WTC11 (cell line): ENCODE data around the gene FADD. TPM values are rescaled to one million over a fixed set of nuclear protein-coding genes. Genes with fewer than 3 reads are reported as not detected.

Source experiments
- ATAC-seq: fragments of 200-7000 bp; cut with Tn5 transposase; 2 replicates; pipeline ENCODE4 v1.10.0; 2021; ENCODE audit warnings: mild to moderate bottlenecking, moderate library complexity
- CTCF ChIA-PET: fragments of 300-600 bp; sonication (Branson Sonifier 250); formaldehyde crosslinking; loops from one replicate; lab custom pipeline; 2021; ENCODE audit warnings: antibody characterized with exemption; lab: Charles Lee
- POLR2A ChIA-PET: fragments of 350-600 bp; sonication (Branson Sonifier 250); formaldehyde crosslinking; loops from one replicate; lab custom pipeline; 2021; ENCODE audit warnings: antibody characterized with exemption; lab: Charles Lee
- DNase-seq: peaks from one replicate; pipeline ENCODE4 v3.0.0; 2021; ENCODE audit warnings: low spot score
- H3K27ac Mint-ChIP-seq: 2 replicates; pipeline ENCODE4 v1.8.0; 2021; ENCODE audit warnings: mixed read lengths
- H3K27me3 Mint-ChIP-seq: 2 replicates; pipeline ENCODE4 v1.8.0; 2021; ENCODE audit warnings: low read depth, mild to moderate bottlenecking, moderate library complexity, mixed read lengths
- H3K36me3 Mint-ChIP-seq: 2 replicates; pipeline ENCODE4 v1.8.0; 2021; ENCODE audit warnings: mixed read lengths
- H3K4me1 Mint-ChIP-seq: 2 replicates; pipeline ENCODE4 v1.8.0; 2022; ENCODE audit warnings: mixed read lengths
- H3K4me3 Mint-ChIP-seq: 2 replicates; pipeline ENCODE4 v1.8.0; 2021; ENCODE audit warnings: mild to moderate bottlenecking, moderate library complexity, mixed read lengths
- H3K9me3 Mint-ChIP-seq: 2 replicates; pipeline ENCODE4 v1.8.0; 2021; ENCODE audit warnings: mixed read lengths
- JUN ChIP-seq: sonication (generic); formaldehyde crosslinking; IDR thresholded peaks from 2 replicates; pipeline ENCODE4 v1.8.0; 2023; ENCODE audit warnings: mild to moderate bottlenecking, missing genetic modification reagents
- NR3C1 ChIP-seq: sonication (generic); formaldehyde crosslinking; conservative IDR thresholded peaks from 2 replicates; pipeline ENCODE4 v1.8.1; 2023; ENCODE audit warnings: low read depth, mild to moderate bottlenecking, missing genetic modification reagents
- OVOL2 ChIP-seq: fragments of 250-450 bp; sonication (Bioruptor Pico); IDR thresholded peaks from 2 replicates; pipeline ENCODE4 v1.9.0; 2021; ENCODE audit warnings: mild to moderate bottlenecking, borderline replicate concordance
- SP1 ChIP-seq: sonication (generic); formaldehyde crosslinking; conservative IDR thresholded peaks from 2 replicates; pipeline ENCODE4 v1.8.1; 2022; ENCODE audit warnings: missing genetic modification reagents
- TCF7 ChIP-seq: sonication (generic); formaldehyde crosslinking; IDR thresholded peaks from 2 replicates; pipeline ENCODE4 v1.8.0; 2022; ENCODE audit warnings: mild to moderate bottlenecking, low read depth, missing genetic modification reagents, moderate library complexity
- TEAD1 ChIP-seq: sonication (generic); formaldehyde crosslinking; IDR thresholded peaks from 2 replicates; pipeline ENCODE4 v1.8.0; 2022; ENCODE audit warnings: mild to moderate bottlenecking, missing genetic modification reagents
- TEAD4 ChIP-seq: sonication (generic); formaldehyde crosslinking; IDR thresholded peaks from 2 replicates; pipeline ENCODE4 v1.8.0; 2022; ENCODE audit warnings: mild to moderate bottlenecking, missing genetic modification reagents
- total RNA-seq: library from RNA; stranded (reverse); gene quantifications from 3 replicates; pipeline ENCODE4 v1.2.3, GENCODE V29; 2021
- TF ChIP-seq, protein P1 (sequence below): sonication (generic); formaldehyde crosslinking; IDR thresholded peaks from 2 replicates; pipeline ENCODE4 v1.8.0; 2022; ENCODE audit warnings: missing genetic modification reagents
- TF ChIP-seq, protein P2 (sequence below): fragments of 250-450 bp; sonication (Bioruptor Pico); IDR thresholded peaks from 2 replicates; pipeline ENCODE4 v1.9.0; 2021; ENCODE audit warnings: mild to moderate bottlenecking
- TF ChIP-seq, protein P3 (sequence below): sonication (generic); formaldehyde crosslinking; IDR thresholded peaks from 2 replicates; pipeline ENCODE4 v1.8.0; 2022; ENCODE audit warnings: mild to moderate bottlenecking, missing genetic modification reagents
- TF ChIP-seq, protein P4 (sequence below): sonication (generic); formaldehyde crosslinking; IDR thresholded peaks from 2 replicates; pipeline ENCODE4 v1.8.1; 2023; ENCODE audit warnings: mild to moderate bottlenecking, missing genetic modification reagents
- TF ChIP-seq, protein P5 (sequence below): sonication (generic); formaldehyde crosslinking; IDR thresholded peaks from 2 replicates; pipeline ENCODE4 v1.8.1; 2022; ENCODE audit warnings: mild to moderate bottlenecking, missing genetic modification reagents, moderate library complexity, borderline replicate concordance

The FADD gene
- total RNA-seq, 1 experiment from 2014 or later = 49.0 TPM

DNA sequence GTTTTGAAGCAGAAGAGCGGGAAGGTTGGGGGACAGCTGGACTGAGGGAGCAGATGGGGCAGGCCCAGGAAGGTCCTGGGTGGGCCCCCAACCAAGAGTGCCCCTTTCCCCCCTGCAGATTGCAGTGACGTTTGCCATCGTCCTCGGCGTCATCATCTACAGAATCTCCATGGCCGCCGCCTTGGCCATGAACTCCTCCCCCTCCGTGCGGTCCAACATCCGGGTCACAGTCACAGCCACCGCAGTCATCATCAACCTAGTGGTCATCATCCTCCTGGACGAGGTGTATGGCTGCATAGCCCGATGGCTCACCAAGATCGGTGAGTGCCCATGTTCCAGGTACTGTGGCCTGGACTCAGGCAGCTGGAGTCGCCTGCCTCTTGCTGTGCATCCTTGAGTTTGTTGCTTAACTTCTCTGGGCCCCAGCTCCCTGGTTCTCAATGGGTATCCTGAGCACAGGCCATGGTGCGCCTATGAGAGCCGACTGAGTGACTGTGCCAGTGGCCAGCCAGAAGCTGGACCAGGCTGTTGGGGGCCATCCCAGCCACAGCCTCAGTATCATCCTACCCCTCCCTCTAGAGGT, 42.0 kb upstream of the FADD start:
- ChIA-PET POLR2A (no interaction called here), CTCF (interaction anchor here (0.5 to 1.2 kb wide), 4 partner anchors 15 to 251 kb away, joined by 3 to 5 read pairs (median 3); no protein-coding TSS in a partner anchor)
- TF ChIP-seq, protein P1, sequence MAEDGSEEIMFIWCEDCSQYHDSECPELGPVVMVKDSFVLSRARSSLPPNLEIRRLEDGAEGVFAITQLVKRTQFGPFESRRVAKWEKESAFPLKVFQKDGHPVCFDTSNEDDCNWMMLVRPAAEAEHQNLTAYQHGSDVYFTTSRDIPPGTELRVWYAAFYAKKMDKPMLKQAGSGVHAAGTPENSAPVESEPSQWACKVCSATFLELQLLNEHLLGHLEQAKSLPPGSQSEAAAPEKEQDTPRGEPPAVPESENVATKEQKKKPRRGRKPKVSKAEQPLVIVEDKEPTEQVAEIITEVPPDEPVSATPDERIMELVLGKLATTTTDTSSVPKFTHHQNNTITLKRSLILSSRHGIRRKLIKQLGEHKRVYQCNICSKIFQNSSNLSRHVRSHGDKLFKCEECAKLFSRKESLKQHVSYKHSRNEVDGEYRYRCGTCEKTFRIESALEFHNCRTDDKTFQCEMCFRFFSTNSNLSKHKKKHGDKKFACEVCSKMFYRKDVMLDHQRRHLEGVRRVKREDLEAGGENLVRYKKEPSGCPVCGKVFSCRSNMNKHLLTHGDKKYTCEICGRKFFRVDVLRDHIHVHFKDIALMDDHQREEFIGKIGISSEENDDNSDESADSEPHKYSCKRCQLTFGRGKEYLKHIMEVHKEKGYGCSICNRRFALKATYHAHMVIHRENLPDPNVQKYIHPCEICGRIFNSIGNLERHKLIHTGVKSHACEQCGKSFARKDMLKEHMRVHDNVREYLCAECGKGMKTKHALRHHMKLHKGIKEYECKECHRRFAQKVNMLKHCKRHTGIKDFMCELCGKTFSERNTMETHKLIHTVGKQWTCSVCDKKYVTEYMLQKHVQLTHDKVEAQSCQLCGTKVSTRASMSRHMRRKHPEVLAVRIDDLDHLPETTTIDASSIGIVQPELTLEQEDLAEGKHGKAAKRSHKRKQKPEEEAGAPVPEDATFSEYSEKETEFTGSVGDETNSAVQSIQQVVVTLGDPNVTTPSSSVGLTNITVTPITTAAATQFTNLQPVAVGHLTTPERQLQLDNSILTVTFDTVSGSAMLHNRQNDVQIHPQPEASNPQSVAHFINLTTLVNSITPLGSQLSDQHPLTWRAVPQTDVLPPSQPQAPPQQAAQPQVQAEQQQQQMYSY = peak; percentile 50; the same call in 1 of the 2 replicates
- no peak for TF ChIP-seq TEAD1 (CRISPR knock-in tag)
- Mint-ChIP-seq H3K27ac (no peak overlapping the region), H3K4me3 (no peak overlapping the region), H3K36me3 (no peaks in the 10 kb centered on the region), H3K27me3 (no peaks in the 10 kb centered on the region), H3K4me1 (peaks cover 4% of the 10 kb centered on the region; the same call in 1 of the 2 replicates), H3K9me3 (no peaks in the 10 kb centered on the region)
- DNase-seq (no peak), ATAC-seq (no peak)

DNA sequence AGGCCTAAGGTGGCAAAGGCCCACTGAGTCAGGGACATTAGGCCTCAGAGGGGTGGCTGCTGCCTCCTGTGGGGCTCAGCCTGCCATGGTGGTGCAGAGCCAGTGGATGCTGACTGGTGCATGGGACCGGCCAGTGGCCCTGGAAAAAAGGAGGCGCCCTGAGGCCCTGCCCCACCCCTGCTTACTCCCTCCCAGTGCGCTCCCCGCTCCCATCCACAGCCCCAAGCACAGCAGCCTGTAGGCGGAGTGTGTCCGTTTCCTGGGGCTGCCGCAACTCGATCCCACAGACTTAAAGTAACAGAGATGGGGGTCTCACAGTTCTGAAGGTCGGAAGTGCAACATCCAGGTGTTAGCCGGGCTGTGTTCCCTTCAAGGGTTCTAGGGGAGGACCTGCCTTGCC, 38.4 kb upstream of the FADD start:
- ChIA-PET CTCF (interaction anchor here (1.4 kb wide), 1 partner anchor 10 kb away, joined by 7 read pairs; no protein-coding TSS in a partner anchor), POLR2A (no interaction called here)
- ATAC-seq (peak; percentile 50), DNase-seq (no peak)
- TF ChIP-seq TCF7 (CRISPR knock-in tag) (no peak), NR3C1 (no peak), TEAD4 (CRISPR knock-in tag) (no peak)
- TF ChIP-seq, protein P2, sequence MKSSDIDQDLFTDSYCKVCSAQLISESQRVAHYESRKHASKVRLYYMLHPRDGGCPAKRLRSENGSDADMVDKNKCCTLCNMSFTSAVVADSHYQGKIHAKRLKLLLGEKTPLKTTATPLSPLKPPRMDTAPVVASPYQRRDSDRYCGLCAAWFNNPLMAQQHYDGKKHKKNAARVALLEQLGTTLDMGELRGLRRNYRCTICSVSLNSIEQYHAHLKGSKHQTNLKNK (CRISPR knock-in tag) = no peak
- TF ChIP-seq, protein P3, sequence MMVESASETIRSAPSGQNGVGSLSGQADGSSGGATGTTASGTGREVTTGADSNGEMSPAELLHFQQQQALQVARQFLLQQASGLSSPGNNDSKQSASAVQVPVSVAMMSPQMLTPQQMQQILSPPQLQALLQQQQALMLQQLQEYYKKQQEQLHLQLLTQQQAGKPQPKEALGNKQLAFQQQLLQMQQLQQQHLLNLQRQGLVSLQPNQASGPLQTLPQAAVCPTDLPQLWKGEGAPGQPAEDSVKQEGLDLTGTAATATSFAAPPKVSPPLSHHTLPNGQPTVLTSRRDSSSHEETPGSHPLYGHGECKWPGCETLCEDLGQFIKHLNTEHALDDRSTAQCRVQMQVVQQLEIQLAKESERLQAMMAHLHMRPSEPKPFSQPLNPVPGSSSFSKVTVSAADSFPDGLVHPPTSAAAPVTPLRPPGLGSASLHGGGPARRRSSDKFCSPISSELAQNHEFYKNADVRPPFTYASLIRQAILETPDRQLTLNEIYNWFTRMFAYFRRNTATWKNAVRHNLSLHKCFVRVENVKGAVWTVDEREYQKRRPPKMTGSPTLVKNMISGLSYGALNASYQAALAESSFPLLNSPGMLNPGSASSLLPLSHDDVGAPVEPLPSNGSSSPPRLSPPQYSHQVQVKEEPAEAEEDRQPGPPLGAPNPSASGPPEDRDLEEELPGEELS (CRISPR knock-in tag) = no peak
- Mint-ChIP-seq H3K27me3 (no peaks in the 10 kb centered on the region), H3K36me3 (no peaks in the 10 kb centered on the region), H3K4me3 (no peak overlapping the region), H3K27ac (no peak overlapping the region), H3K9me3 (no peaks in the 10 kb centered on the region), H3K4me1 (peaks cover 2% of the 10 kb centered on the region; the same call in 1 of the 2 replicates)

DNA sequence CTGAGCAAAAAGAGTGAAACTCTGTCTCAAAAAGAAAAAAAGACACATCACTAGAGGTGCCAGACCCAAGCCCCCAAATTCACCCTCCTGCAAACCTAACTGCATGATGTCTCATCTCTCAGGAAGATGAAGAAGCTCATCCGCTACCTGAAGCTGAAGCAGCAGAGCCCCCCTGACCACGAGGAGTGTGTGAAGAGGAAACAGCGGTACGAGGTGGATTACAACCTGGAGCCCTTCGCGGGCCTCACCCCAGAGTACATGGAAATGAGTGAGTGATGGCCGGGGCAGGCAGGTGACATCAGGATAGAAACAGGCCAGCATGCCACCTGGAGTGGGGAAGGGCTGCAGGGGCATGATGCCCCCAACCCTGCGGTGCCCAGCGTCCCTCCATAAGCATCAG, 36.0 kb upstream of the FADD start:
- no peak overlapping the region for H3K27ac Mint-ChIP-seq
- H3K36me3 Mint-ChIP-seq = no peaks in the 10 kb centered on the region
- ChIA-PET CTCF (interaction anchor here (0.5 to 2.2 kb wide), 11 partner anchors 9 to 325 kb away, joined by 3 to 8 read pairs (median 3); no protein-coding TSS in a partner anchor), POLR2A (no interaction called here)
- no peaks in the 10 kb centered on the region for H3K9me3 Mint-ChIP-seq
- H3K4me1 Mint-ChIP-seq = peaks cover 2% of the 10 kb centered on the region; the same call in 1 of the 2 replicates
- ATAC-seq = no peak
- no peak for DNase-seq
- no peak overlapping the region for H3K4me3 Mint-ChIP-seq
- TF ChIP-seq, protein P4, sequence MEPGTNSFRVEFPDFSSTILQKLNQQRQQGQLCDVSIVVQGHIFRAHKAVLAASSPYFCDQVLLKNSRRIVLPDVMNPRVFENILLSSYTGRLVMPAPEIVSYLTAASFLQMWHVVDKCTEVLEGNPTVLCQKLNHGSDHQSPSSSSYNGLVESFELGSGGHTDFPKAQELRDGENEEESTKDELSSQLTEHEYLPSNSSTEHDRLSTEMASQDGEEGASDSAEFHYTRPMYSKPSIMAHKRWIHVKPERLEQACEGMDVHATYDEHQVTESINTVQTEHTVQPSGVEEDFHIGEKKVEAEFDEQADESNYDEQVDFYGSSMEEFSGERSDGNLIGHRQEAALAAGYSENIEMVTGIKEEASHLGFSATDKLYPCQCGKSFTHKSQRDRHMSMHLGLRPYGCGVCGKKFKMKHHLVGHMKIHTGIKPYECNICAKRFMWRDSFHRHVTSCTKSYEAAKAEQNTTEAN (CRISPR knock-in tag) = no peak
- no peak for TF ChIP-seq OVOL2 (CRISPR knock-in tag)
- TF ChIP-seq, protein P5, sequence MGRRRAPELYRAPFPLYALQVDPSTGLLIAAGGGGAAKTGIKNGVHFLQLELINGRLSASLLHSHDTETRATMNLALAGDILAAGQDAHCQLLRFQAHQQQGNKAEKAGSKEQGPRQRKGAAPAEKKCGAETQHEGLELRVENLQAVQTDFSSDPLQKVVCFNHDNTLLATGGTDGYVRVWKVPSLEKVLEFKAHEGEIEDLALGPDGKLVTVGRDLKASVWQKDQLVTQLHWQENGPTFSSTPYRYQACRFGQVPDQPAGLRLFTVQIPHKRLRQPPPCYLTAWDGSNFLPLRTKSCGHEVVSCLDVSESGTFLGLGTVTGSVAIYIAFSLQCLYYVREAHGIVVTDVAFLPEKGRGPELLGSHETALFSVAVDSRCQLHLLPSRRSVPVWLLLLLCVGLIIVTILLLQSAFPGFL (CRISPR knock-in tag) = no peak
- TF ChIP-seq JUN (CRISPR knock-in tag) = no peak
- no peak for TF ChIP-seq SP1 (CRISPR knock-in tag)
- no peaks in the 10 kb centered on the region for H3K27me3 Mint-ChIP-seq
